ENCODE data around the gene MYB. TPM values are rescaled to one million over a fixed set of nuclear protein-coding genes. Genes with fewer than 3 reads are reported as not detected.

The MYB gene
- total and polyA plus RNA-seq, 2 of the 8 experiments (the other 6 are each of a cell fraction or from before 2014, with no cell fraction given): 4.0 to 7.6 TPM

GRCh38 chr6:135227758-135228157 is 46.6 kb downstream of the MYB start:
- Histone ChIP-seq H3K9ac (replicated peaks in 1 of 4; ENCODE audit: extremely low read depth in 1 of 4, low read depth in 3 of 4, low read length in 3 of 4) (no peak overlapping the region), H3K4me3 (ENCODE audit: extremely low read depth in 1 of 4, insufficient read depth in 2 of 4, low read depth in 3 of 4, low read length in 4 of 4) (no peak overlapping the region), H2AK5ac (ENCODE audit: low read depth, low read length) (no peak overlapping the region), H3K4me1 (replicated peaks in 1 of 4; ENCODE audit: control insufficient read depth in 3 of 4, insufficient read depth in 4 of 4, low read length in 3 of 4) (peaks cover 0 to 5% (median 0%) of the 10 kb centered on the region in 4 experiments; a peak in 1 of 7 replicates), H2BK20ac (ENCODE audit: low read length) (no peak overlapping the region), H3K23ac (ENCODE audit: insufficient read length) (no peak overlapping the region), H3K14ac (ENCODE audit: insufficient read length) (no peak overlapping the region), H2AFZ (ENCODE audit: low read length) (no peak overlapping the region), H2BK15ac (ENCODE audit: low read length) (no peak overlapping the region), H3K23me2 (ENCODE audit: low read depth, low read length) (no peaks in the 10 kb centered on the region), H3K56ac (replicated peaks; ENCODE audit: insufficient read length, low read depth, low read length) (no peak overlapping the region), H4K8ac (ENCODE audit: extremely low read depth, insufficient read depth, low read length) (no peak overlapping the region), H3K27ac (ENCODE audit: low read depth, low read length) (no peak overlapping the region), H3K79me1 (ENCODE audit: low read depth, low read length) (no peaks in the 10 kb centered on the region), H4K20me1 (replicated peaks in 1 of 2; ENCODE audit: control insufficient read depth in 1 of 2, insufficient read depth in 2 of 2, low read length in 2 of 2) (no peaks in the 10 kb centered on the region), H3K9me3 (ENCODE audit: insufficient read depth in 2 of 2, low read depth in 1 of 2, low read length in 1 of 2) (no peaks in the 10 kb centered on the region), H2BK12ac (ENCODE audit: low read depth, low read length) (no peak overlapping the region), H3K4ac (replicated peaks; ENCODE audit: insufficient read length, low read depth, low read length) (no peak overlapping the region), H3K27me3 (replicated peaks in 1 of 4; ENCODE audit: control insufficient read depth in 3 of 4, extremely low read depth in 1 of 4, insufficient read depth in 3 of 4, low read length in 3 of 4) (no peaks in the 10 kb centered on the region), H3K4me2 (ENCODE audit: insufficient read depth in 1 of 2, low read depth in 2 of 2, low read length in 2 of 2) (no peak overlapping the region), H3K79me2 (ENCODE audit: control insufficient read depth in 1 of 2, insufficient read depth in 2 of 2, low read length in 2 of 2) (no peaks in the 10 kb centered on the region), H3K36me3 (ENCODE audit: control insufficient read depth in 2 of 4, insufficient read depth in 4 of 4, low read length in 3 of 4) (no peaks in the 10 kb centered on the region; a peak in 2 of 8 replicates), H2BK120ac (replicated peaks; ENCODE audit: low read depth, low read length) (no peak overlapping the region), H2BK5ac (ENCODE audit: low read depth, low read length) (no peak overlapping the region), H3K18ac (ENCODE audit: extremely low read depth, low read length) (no peak overlapping the region), H4K91ac (replicated peaks; ENCODE audit: insufficient read length, low read length) (no peak overlapping the region), H4K5ac (ENCODE audit: insufficient read length, low read depth, low read length) (no peak overlapping the region)
- ChIA-PET POLR2A (ENCODE audit: partially characterized antibody) (no interaction called here), CTCF (ENCODE audit: partially characterized antibody) (interaction anchor here (0.6 to 1.1 kb wide), 2 partner anchors 9 to 33 kb away, joined by 3 to 4 read pairs; no protein-coding TSS in a partner anchor)
- no peak for DNase-seq (ENCODE audit: low read depth in 1 of 2, low spot score in 2 of 2)
- no peak for FAIRE-seq
- WGBS, 2 experiments (ENCODE audit: extremely low coverage in 1 of 2, insufficient coverage in 1 of 2, insufficient read length in 1 of 2, insufficient replicate concordance in 2 of 2, low coverage in 1 of 2, low lambda C conversion rate in 2 of 2, missing lambda C conversion rate in 1 of 2): 90% methylated on average over 4 of the region's 4 CpGs; no CpG with 5 or more reads in 1 of the 2 experiments
- TF ChIP-seq GTF2F1 (IDR thresholded peaks at IDR 0.05; ENCODE audit: borderline replicate concordance, low read depth, low read length) (no peak), HDAC2 (IDR thresholded peaks at IDR 0.05; ENCODE audit: borderline replicate concordance in 1 of 2, low read depth in 2 of 2, low read length in 2 of 2) (no peak), SUZ12 (IDR thresholded peaks at IDR 0.05; ENCODE audit: low read length) (no peak), TBP (IDR thresholded peaks at IDR 0.05; ENCODE audit: low read depth, low read length) (no peak), NRF1 (IDR thresholded peaks at IDR 0.05; ENCODE audit: low read depth, low read length) (no peak), RXRA (IDR thresholded peaks at IDR 0.05; ENCODE audit: insufficient read depth, low read depth, low read length) (no peak), JUND (IDR thresholded peaks at IDR 0.05; ENCODE audit: low read length) (no peak), EZH2 (IDR thresholded peaks at IDR 0.05; ENCODE audit: low read depth, low read length, severe bottlenecking) (no peak), SRF (IDR thresholded peaks at IDR 0.05; ENCODE audit: low read depth, low read length) (no peak), PHF8 (conservative IDR thresholded peaks at IDR 0.05; ENCODE audit: low read depth, low read length) (no peak)
- TF ChIP-seq, protein P1, sequence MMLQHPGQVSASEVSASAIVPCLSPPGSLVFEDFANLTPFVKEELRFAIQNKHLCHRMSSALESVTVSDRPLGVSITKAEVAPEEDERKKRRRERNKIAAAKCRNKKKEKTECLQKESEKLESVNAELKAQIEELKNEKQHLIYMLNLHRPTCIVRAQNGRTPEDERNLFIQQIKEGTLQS (IDR thresholded peaks at IDR 0.05; ENCODE audit: insufficient read depth, low read depth, low read length): no peak

Measured in H1 (cell line).